Motor neuron (in vitro differentiated cells): ENCODE results near the gene LYPD3. TPM values are rescaled to one million over a fixed set of nuclear protein-coding genes. Genes with fewer than 3 reads are reported as not detected.
A peak's percentile ranks its signal among the peaks of the same experiment; 100 is the strongest.

Experiments
- ATAC-seq, 8 experiments: fragments of 200-7000 bp; cut with Tn5 transposase; replicated peaks in 6 of 8; 2 replicates each; pipeline ENCODE4 v1.8.0; 2021; ENCODE audit warnings: mild to moderate bottlenecking in 8 of 8, moderate library complexity in 8 of 8
- H3K27ac ChIP-seq, 2 donors: fragments of 250-450 bp; sonication (Bioruptor Pico); 2 replicates each; pipeline ENCODE4 v1.9.0; 2021; ENCODE audit warnings: antibody characterized with exemption in 2 of 2, mild to moderate bottlenecking in 2 of 2, moderate library complexity in 1 of 2
- H3K4me1 ChIP-seq, 2 donors: fragments of 250-450 bp; sonication (Bioruptor Pico); replicated peaks in 1 of 2; 2 replicates each; pipeline ENCODE4 v1.6.1; 2021; ENCODE audit warnings: antibody characterized with exemption in 2 of 2, mild to moderate bottlenecking in 2 of 2, moderate library complexity in 1 of 2
- H3K4me3 ChIP-seq, 5 donors: fragments of 250-450 bp; sonication (Bioruptor Pico); 2 replicates each; pipeline ENCODE4 v1.9.0; 2021; ENCODE audit warnings: antibody characterized with exemption in 5 of 5, mild to moderate bottlenecking in 5 of 5, moderate library complexity in 4 of 5
- WGBS, 10 experiments: fragments of 450-650 bp; shearing (Covaris generic); methylation state at CpG; one replicate each; pipeline ENCODE4 v1.0.0; 2022; 5-methylcytosine and 5-hydroxymethylcytosine counted together
- in situ Hi-C, 9 experiments: fragments of 400-800 bp; cut with MboI; loops; one replicate each; pipeline ENCODE4 v1.15.0; 2021; ENCODE audit warnings: low sequenced_read_pairs in 9 of 9, low pct_unique_long_range_greater_than_20kb in 2 of 9; ENCODE audit not compliant: unreplicated experiment in 9 of 9
- total RNA-seq, 8 experiments: library from RNA; unstranded; fragments of 300-600 nt; gene quantifications; 2 replicates each; pipeline versions ENCODE4 v1.2.3 to v1.2.4, GENCODE V29; 2022

LYPD3 gene
- total RNA-seq, 8 experiments from 2014 or later = 0.31 to 4.6 (median 1.1) TPM

DNA sequence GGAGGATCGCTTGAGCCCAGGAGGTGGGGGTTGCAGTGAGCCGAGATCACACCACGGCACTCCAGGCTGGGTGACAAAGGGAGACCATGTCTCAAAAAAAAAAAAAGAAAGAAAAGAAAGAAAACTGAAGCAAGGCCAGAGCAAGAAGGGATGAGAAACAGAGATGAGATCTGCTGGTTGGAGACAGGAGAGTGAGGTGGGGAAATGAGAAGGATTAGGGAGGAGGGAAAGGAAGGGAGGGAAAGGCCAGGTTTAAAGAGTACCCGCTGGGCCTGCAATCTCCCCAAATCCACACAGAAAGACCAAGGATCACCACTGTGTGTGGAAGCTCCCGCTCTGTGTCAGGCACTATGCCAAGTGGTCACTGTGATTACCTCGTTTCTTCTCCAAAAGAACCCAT lies 16.3 kb upstream of the LYPD3 start:
- WGBS, 10 experiments = 60 to 100% (median 80%) methylated on average over 2 to 6 of the region's 6 CpGs; no CpG with 5 or more reads in 2 of the 10 experiments
- in situ Hi-C loops = no loop called here
- no peak overlapping the region for H3K4me3 ChIP-seq
- H3K27ac ChIP-seq = no peak overlapping the region
- ATAC-seq = no peak
- no peaks in the 10 kb centered on the region for H3K4me1 ChIP-seq

DNA sequence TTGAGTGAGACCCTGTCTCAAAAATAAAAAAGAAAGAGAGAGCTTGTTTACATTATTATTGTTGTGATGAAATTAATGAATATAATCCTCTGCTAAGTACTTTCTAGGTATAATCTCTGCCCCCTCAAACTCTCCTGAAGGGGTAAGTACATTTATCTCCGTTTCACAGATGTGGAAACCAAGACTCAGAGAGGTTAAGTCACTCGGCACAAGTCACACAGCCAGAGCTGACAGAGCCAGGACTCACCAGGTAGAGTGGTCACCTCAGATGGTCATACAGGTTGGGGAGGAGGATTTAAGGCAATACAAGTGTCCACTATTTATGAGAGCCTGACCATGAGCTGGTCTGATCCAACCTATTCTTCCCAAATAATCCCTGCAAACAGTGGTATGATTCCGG lies 15.2 kb upstream of the LYPD3 start:
- in situ Hi-C loops = no loop called here
- Histone ChIP-seq H3K4me1 (no peaks in the 10 kb centered on the region), H3K4me3 (no peak overlapping the region), H3K27ac (no peak overlapping the region)
- WGBS, 10 experiments = 80 to 100% (median 88%) methylated on average over 1 to 3 of the region's 3 CpGs; no CpG with 5 or more reads in 2 of the 10 experiments
- no peak for ATAC-seq

DNA sequence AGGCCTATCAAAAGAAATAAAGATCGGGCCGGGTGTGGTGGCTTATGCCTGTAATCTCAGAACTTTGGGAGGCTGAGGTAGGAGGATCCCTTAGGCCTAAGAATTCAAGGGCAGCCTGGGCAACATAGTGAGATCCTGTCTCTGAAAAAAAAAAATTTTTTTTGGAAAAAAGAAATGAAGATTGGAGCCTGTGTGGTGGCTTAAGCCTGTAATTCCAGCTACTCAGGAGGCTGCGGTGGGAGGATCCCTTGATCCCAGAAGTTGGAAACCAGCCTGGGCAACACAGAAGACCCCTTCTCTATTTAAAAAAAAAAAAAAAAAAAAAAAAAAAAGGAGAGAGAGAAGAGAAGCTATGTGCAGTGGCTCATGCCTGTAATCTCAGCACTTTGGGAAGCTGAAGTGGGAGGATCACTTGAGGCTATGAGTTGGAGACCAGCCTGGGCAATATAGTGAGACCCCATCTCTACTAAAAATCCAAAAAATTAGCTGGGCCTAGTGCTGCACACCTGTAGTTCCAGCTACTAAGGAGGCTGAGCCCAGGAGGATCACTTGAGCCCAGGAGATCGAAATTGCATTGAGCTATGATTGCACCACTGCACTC lies 14.7 kb upstream of the LYPD3 start:
- Histone ChIP-seq H3K4me1 (no peaks in the 10 kb centered on the region), H3K4me3 (no peak overlapping the region), H3K27ac (no peak overlapping the region)
- in situ Hi-C loops = no loop called here
- 64 to 100% (median 91%) methylated on average over 1 to 4 of the region's 4 CpGs; no CpG with 5 or more reads in 2 of the 10 experiments for WGBS, 10 experiments
- ATAC-seq = no peak

DNA sequence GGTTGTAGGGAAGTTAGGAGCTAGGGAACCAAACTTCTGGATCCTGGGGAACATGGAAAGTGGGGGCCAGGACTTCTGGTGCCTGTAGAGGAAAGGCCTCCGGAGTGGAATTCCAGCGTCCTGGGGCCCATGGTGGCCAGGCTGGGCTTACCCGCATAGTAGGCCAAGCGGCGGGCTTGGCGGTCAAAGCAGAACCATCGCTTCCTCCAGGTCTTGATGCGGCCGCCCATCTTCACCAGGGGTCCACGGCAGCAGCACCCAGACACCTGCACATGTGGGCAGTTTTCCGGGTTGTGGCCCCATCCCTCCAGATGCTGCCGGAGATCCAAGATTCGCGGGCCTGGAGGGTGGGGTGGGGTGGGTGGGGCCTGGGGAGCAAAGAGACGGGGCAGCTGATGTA lies 13.8 kb upstream of the LYPD3 start:
- Histone ChIP-seq H3K27ac (no peak overlapping the region), H3K4me1 (peaks cover 0 to 3% of the 10 kb centered on the region in 2 donors), H3K4me3 (no peak overlapping the region)
- ATAC-seq = no peak
- WGBS, 10 experiments = no CpG with 5 or more reads among the region's 15 CpGs
- in situ Hi-C loops = no loop called here

DNA sequence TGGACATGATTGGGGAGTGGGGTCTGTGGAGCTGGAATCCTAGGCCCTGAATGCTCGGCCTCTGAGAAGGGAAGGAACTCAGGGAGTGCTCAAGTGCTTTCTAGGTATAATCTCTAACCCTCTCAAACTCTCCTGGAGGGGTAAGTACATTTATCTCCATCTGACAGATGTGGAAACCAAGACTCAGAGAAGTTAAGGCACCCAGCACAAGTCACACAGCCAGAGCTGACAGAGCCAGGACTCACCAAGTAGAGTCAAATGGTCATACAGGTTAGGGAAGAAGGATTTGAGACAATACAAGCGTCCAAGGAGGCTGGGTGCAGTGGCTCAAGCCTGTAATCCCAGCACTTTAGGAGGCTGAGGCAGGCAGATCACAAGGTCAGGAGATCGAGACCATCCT lies 12.9 kb upstream of the LYPD3 start:
- Histone ChIP-seq H3K4me3 (no peak overlapping the region), H3K27ac (no peak overlapping the region), H3K4me1 (peaks cover 0 to 3% of the 10 kb centered on the region in 2 donors)
- ATAC-seq = no peak
- in situ Hi-C loops = no loop called here
- 57 to 100% (median 82%) methylated on average over 1 to 2 of the region's 3 CpGs; no CpG with 5 or more reads in 6 of the 10 experiments for WGBS, 10 experiments

DNA sequence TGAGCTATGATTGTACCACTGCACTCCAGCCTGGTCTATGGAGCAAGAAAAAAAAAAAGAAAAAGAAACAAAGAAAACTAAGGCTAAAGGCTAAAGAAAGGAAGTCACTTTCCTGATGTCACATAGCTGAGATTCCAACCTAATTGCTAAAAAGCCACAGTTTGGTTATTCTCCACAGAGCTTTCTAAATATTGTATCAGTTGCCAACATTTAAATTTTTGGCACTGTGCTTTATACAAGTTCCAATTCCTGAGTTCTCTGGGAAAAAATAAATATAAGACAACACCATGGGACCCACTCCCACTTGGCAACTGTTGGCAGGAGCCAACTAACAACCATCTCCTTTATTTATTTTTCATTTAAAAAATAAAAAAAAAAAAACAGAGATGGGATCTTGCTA lies 11.2 kb upstream of the LYPD3 start:
- no peak for ATAC-seq
- in situ Hi-C loops = no loop called here
- no peak overlapping the region for H3K27ac ChIP-seq
- H3K4me1 ChIP-seq = peaks cover 0 to 3% of the 10 kb centered on the region in 2 donors
- H3K4me3 ChIP-seq = no peak overlapping the region

DNA sequence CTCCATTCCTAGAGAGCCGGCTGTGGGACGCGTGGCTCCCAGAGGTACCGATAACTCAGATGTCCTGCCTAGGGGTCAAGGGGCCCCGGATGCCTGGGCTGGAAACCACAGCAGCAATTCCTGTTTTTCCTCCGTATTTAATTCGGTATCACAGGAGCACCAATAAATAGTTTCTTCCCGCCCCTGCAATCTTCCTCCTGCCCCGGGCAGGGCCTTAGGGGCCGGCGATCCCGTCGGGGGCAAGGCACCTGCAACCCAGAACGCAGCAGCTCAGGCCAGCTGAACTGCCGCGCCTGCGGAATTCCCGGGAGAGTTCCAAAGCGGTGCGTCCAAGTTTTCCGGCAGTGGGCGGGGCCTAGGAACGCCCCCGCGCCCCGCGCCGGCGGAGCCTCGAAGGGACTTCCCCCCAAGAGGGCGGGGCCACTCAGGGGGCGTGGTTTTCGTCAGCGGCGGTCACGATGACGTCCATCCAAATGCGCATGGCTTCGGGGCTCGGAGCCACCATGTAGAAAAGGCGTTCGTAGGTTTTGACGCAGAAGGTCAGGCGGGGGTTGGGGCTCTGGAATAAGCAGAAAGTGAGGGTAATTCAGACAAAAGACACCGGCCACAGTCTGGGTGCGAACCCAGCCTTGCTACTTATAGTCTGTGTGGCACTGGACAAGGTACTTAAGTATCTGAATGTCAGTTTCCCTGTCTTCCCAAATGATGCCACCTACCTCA lies 9.7 kb upstream of the LYPD3 start:
- peak; percentile 87 to 96 (median 92) for ATAC-seq
- H3K4me3 ChIP-seq = peak overlapping the region; percentile 12 to 28 (median 20)

DNA sequence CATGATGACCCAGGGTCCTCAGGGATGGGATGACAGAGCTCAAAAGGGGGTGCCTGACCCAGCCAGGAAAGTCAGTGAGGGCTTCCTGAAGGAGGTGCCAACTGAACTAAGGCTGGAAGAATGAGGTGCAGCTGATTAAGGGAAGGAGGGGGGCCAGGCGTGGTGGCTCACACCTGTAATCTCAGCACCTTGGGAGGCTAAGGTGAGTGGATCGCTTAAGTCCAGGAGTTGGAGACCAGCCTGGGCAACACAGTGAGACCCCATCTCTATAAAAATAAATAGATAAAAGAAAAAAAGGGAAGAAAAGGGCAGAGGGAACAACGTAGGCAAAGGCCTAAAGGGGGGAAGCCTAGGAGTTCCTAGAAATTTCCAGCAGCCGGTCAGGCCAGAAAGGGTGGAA lies 9.1 kb upstream of the LYPD3 start:
- no peak for ATAC-seq
- Histone ChIP-seq H3K4me3 (peak overlapping the region in 2 of 5 donors; percentile 9 to 28), H3K4me1 (peaks cover 0 to 3% of the 10 kb centered on the region in 2 donors), H3K27ac (peak overlapping the region in 1 of 2 donors; percentile 17)
- WGBS, 10 experiments = 40 to 100% (median 70%) methylated on average over 1 to 4 of the region's 4 CpGs; no CpG with 5 or more reads in 2 of the 10 experiments
- in situ Hi-C loops = no loop called here

More for the DNA sequence above, 9.7 kb upstream of the LYPD3 start:
- 0 to 42% (median 12%) methylated on average over 1 to 35 of the region's 46 CpGs; no CpG with 5 or more reads in 2 of the 10 experiments for WGBS, 10 experiments
- in situ Hi-C loops = no loop called here
- peaks cover 0 to 3% of the 10 kb centered on the region in 2 donors for H3K4me1 ChIP-seq
- H3K27ac ChIP-seq = peak overlapping the region in 1 of 2 donors; percentile 68

DNA sequence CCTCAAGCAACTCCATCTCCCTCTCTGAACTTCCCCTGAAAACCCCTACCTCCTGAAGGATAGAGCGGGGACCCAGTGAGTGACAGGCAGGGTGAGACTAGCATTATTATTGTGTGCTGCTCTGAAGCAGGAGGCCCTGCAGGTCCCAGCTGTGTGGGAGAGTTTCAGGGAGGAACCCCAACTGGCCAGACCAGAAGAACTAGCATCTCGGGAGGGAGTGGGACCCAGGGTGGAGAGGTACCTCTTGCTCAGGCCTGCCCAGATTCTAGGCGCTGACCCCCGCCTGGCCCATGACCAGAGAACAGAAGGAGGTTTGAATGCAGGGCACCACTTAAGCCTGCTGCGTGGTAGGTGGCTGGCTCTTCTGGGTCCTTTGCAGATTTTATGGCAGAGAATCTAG lies 5.7 kb upstream of the LYPD3 start:
- no peak overlapping the region for H3K27ac ChIP-seq
- H3K4me3 ChIP-seq = no peak overlapping the region
- peaks cover 0 to 3% of the 10 kb centered on the region in 2 donors for H3K4me1 ChIP-seq
- in situ Hi-C loops = no loop called here
- no peak for ATAC-seq
- WGBS, 10 experiments = 72 to 100% (median 79%) methylated on average over 1 to 5 of the region's 5 CpGs; no CpG with 5 or more reads in 3 of the 10 experiments

DNA sequence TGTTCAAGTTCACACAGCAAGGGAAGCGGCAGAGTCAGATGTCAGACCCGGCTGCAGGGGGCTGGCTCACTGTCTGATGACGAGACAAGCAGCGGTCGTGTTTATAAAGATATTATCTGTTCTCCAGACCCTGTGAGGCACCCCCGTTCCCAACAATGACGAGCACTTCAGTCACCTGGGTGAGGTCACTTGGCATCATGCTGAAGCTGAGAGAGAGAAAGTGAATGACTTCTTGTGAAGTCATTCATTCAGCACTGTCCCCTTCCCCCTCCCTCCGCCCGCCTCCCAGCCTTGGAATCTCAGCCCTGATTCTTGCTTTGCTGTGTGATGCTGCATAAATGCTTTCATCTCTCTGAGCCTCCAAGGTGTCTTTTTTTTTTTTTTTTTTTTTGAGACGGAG lies 4.9 kb upstream of the LYPD3 start:
- 0 to 80% (median 57%) methylated on average over 1 to 6 of the region's 10 CpGs; no CpG with 5 or more reads in 4 of the 10 experiments for WGBS, 10 experiments
- in situ Hi-C loops = no loop called here
- peaks cover 0 to 3% of the 10 kb centered on the region in 2 donors for H3K4me1 ChIP-seq
- peak in 1 of 8 experiments; percentile 29 for ATAC-seq
- H3K4me3 ChIP-seq = no peak overlapping the region
- no peak overlapping the region for H3K27ac ChIP-seq

DNA sequence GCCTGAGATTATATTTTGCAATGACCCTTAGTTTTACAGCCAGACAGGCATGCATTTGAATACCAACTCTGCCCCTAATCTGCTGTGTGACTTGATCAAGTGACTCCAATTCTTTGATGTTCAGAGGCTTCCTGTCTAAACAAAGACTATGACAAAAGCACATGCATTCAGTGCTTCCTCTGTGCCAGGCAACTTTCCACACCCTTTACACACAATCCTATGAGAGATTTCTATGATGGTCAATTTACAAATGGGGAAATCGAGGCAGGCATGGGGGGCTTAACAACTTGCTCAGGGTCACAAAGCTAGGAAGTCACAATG lies 3.7 kb upstream of the LYPD3 start:
- no peak for ATAC-seq
- Histone ChIP-seq H3K4me3 (no peak overlapping the region), H3K4me1 (no peaks in the 10 kb centered on the region), H3K27ac (no peak overlapping the region)
- 29 to 60% (median 43%) methylated on average over 1 of the region's 1 CpG; no CpG with 5 or more reads in 6 of the 10 experiments for WGBS, 10 experiments
- in situ Hi-C loops = no loop called here

DNA sequence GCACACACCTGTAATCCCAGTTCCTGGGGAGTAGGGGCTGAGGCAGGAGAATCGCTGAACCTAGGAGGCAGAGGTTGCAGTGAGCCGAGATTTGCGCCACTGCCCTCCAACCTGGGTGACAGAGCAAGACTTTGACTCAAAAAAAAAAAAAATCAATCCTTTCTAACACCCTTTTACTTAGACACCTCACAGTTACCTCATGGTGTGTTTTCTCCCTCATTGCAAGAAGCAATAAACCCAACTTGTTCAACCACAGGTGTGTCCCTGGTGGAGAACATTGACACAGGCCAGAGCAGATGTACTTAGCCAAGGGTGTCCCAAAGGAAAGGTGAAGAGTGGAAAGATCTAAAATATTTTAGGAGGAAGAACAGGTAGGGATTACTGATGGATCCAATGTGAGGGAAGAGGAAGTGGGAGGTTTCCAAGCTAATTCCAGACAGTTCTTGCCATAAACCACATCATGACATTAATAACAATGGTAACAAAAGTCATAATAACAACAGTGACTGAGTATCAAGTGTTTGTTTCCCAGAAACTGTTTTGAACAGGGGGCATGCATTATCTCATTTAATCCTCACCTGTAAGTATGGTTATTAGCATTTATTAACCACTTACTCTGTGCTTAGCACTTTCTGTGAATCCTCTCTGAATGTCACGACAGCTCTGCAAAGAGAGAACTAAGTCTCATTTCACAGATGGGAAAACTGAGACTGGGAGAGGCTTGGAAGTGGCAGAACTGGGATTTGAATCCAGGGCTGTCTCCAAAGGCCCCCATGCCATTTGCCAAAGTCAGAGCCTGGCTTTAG lies 3.1 kb upstream of the LYPD3 start:
- 60 to 100% (median 83%) methylated on average over 1 to 4 of the region's 4 CpGs; no CpG with 5 or more reads in 2 of the 10 experiments for WGBS, 10 experiments
- Histone ChIP-seq H3K4me1 (no peaks in the 10 kb centered on the region), H3K27ac (no peak overlapping the region), H3K4me3 (no peak overlapping the region)
- in situ Hi-C loops = no loop called here
- ATAC-seq = no peak

DNA sequence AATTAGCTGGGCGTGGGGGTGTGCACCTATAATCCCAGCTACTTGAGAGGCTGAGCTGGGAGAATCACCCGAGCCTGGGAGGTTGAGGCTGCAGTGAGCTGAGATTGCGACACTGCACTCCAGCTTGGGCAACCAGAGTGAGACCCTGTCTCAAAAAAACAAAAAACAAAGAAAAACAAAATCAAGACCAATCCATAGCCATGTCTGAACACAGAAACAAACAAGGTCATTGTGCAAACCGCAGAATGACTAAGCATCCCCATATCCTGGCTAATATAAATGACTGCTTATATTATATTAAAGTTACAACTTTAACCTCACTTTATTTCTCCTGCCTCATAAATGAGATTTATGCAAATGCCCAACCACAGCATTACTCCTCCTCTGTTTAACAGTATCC lies 2.3 kb upstream of the LYPD3 start:
- Histone ChIP-seq H3K27ac (no peak overlapping the region), H3K4me3 (no peak overlapping the region), H3K4me1 (no peaks in the 10 kb centered on the region)
- in situ Hi-C loops = no loop called here
- ATAC-seq = no peak
- 33 to 90% (median 67%) methylated on average over 1 to 4 of the region's 4 CpGs; no CpG with 5 or more reads in 1 of the 10 experiments for WGBS, 10 experiments
